IPS-11a (cell line): Measurements from ENCODE around the gene BRD7.
A peak's percentile ranks its signal among the peaks of the same experiment; 100 is the strongest.

Experiments
- H3K4me3 ChIP-seq: one replicate; pipeline ENCODE4 v1.5.1; 2013; ENCODE audit warnings: low read depth, low read length, control low read depth

The BRD7 gene

DNA sequence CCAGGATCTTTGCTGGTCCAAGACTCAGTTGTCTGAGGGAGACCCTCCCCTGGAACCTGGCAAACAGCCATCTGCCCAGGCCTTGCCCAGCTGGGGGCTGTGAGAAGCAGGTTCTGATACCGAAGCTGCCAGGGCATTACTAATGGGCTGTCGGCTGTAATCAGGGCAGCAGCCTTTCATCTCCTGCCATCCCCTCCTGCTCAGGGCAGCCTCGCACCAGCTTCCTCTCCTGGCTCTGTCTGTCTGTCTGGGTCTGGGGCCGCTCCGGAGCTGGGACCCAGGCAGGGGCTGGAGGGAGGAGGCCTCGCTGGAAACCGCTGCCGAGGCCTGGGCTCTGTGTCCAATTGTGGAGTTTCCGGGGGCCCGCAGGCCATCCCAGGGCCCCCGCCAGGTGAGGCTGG, 21.6 kb upstream of the BRD7 start:
- H3K4me3 ChIP-seq = no peak overlapping the region

DNA sequence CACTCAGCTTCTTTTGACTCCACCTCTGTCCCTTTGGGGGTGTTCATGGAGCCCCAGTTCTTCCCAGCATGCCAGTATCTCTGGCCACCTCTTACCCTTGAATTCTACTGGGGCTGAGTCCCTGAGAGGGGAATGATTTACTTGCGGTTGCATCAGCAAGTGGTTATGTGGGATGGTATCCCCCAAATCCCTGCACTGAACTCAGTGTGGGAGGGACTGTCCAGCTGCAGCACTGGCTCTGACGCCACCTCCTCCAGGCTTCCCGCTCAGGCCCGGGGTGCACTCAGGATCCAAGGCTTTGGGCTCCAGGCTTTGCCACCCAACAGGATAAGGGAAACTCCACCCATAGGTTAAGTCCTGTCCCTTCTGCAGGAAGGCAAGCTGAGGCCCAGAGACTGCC, 21.1 kb upstream of the BRD7 start:
- no peak overlapping the region for H3K4me3 ChIP-seq

DNA sequence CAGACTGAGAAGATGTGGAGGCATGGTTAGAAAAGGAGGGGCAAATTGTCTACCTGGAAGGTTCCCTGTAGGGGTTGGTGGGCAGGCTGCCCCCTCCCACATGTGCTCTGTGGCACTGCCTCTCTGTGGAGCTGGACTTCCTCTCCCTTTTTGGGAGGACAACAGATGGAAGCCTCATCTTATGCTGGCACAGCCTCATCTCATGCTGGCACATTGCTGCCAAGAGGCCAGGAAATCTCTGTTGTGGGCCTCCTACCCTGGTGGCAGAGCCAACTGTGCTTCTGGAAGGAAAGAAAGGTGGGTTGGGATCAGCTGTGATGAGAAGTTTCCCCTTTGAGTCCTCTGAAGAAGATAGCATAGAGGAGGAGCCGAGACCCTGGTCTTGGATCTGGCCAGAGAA, 19.7 kb upstream of the BRD7 start:
- H3K4me3 ChIP-seq = no peak overlapping the region

DNA sequence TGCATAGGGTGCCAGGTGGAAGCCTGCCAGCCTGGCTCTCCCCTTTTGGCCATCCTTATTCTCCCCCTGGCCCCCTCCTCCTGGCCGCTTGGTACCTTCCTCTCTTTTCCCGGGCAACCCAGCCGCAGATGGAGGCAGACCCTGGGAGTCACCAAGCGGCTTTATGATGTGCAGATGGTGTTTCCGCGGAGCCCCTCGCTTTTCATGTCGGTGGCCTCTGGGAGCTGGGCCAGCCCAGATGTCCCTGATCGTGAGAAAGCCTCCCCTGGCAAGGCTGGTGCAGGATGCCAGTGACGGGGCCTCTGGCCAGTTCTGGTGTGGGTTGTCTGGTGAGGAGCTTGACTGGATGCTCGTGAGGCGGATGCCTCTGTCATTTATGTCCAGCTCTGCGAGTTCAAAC, 18.0 kb upstream of the BRD7 start:
- H3K4me3 ChIP-seq = no peak overlapping the region

DNA sequence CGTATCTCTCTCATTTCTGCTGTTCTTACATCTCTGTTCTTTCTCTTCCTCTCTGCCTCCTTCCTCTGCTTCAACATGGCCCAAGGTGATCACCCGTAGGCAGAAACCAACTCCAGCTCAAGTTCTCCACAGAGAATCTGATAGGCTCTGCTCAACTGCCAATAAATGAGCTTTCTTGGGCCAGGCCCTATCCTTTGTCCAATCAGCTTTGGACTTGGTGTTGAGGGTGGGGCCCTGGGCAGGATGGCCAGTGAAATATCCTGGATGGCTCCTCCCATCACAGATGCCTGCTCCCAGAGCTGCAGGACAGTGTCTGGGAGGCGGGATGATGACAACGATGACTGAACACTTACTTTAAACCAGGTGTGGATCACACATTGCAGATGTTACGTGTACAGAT, 17.4 kb upstream of the BRD7 start:
- H3K4me3 ChIP-seq = no peak overlapping the region

DNA sequence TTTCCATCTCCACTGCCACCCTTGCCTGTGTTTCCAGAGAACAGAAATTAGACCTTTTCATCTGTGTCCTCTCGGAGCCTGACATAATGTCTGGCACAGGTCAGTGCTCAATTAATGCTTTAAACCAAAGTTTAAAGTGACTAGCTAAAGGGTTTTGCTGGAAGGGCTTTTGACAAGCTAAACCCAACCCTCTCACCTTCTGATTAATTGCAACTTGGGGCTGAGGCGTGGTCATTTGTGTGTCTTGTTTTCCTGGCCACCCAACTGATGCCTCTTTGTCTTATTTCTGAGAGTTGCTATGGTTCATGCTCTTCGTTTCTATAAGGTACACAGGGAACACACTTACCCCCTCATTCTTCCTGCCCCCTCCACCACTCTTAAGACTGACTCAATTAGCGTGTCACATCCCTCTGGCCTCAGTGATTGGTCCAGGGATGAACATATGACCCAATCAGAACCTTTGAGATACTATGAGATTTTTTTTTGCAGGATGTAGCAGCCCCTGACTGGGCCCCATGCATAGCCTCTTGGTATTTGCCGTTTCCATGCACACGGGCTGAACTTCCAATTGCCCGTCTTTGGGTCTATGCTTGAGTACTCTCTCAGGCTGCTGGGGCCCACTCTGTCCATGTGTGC, 15.8 kb upstream of the BRD7 start:
- H3K4me3 ChIP-seq = no peak overlapping the region

DNA sequence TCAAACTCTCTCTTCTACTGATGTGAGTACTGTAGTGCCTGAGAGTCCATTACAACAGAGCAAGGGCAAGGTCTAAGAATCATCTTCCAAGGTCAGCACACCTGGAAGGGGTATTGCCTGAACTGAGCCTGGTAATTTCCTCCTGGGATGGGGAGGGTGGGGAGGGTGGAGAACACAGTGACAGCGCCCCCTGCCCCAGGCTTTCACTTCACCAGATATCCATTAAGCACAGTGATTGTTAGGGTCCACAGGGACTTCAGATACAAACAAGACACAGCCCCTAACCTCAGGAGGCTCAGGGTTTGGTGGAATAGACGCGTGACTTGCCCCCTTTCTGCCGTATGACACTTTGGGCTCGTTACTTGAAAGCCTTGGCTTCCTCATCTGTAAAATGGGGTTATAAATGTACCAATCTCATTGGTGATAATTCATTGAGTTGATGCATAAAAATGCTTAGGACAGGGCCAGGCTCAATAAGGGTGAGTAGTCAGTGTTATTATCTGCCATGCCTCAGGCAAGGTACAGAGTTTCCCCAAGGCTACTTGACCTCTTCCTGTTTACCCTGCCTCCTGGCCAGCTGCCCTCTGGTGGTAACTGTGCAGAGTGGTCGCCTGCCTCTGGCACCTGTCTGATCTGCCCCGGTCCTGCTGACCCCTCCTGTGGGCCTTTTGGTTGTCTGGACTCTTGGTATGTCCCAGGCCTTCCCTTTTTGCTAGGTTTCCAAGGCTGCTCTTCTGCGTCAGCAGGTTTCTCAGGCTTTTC, 13.1 kb upstream of the BRD7 start:
- H3K4me3 ChIP-seq = no peak overlapping the region

DNA sequence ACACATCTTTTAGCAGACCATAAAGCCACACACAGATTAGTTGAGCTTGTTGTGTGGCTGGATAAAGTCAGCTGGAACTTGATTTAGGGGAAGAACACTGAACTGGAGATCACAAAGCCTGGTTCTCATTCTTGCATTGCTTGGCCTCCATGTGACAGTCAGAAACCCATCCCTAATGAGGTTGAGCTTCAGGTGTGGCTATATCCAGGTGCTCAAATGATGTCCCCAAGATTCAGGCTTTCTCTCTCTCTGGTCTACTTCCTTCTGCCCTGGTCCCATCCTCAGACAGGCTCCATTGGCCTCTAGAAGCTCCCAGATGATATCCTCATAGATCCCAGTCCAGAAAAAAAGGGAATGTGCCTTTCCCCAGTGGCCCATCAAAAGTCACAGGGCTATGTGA, 9.6 kb upstream of the BRD7 start:
- no peak overlapping the region for H3K4me3 ChIP-seq

DNA sequence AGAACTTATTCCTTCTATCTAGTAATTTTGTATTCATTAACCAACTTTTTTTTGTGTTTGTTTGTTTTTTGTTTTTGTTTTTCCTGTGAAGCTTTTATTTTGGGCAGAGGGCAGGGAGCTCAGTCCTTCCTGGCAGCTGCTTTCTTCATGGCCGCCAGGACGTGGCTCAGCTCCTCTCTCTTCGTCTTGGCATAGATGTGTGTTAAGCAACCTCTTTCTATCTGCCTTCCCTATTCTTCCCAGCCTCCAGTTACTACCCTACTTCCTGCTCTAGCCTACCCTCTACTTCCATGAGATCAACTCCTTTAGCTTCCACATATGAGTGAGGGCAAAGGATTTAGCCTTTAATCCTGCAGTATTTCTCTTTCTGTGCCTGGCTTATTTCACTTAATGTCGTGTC, 8.2 kb upstream of the BRD7 start:
- no peak overlapping the region for H3K4me3 ChIP-seq

DNA sequence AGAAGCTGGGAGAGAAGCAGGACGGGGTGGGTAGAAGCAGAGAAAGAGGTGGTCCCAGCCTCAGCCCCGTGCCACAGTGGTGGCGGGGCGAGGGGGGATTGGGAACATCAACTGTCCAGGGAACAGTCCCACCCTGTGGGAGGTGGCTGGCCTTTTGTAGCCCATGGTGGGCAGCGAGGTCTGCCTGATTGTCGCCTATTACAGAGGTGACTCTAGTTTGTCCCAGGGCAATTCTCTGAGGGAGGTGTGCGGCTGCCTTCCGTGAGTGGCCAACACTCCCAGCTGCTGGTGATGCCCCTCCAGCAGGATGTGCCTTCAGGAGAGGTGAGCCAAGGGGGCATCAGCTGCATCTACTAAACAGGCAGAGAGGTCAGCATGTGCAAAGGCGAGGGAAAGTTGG, 5.0 kb upstream of the BRD7 start:
- H3K4me3 ChIP-seq = no peak overlapping the region

DNA sequence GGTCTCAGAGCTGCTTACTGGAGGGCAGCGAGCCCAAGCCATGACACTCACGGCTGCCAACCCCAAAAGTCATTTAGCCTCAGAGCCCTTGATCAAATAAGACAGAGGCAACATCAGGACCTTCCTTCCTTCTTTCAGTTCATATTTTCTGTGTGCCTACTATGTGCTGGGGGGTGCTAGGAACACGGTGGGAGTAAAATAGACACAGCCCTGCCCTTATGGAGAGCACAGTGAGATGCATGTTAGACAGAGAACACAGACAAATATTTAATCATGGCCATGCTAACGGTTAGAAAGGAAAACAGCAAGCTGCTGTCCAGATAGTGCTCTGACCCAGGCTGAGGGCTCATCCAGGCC, 4.5 kb upstream of the BRD7 start:
- no peak overlapping the region for H3K4me3 ChIP-seq

DNA sequence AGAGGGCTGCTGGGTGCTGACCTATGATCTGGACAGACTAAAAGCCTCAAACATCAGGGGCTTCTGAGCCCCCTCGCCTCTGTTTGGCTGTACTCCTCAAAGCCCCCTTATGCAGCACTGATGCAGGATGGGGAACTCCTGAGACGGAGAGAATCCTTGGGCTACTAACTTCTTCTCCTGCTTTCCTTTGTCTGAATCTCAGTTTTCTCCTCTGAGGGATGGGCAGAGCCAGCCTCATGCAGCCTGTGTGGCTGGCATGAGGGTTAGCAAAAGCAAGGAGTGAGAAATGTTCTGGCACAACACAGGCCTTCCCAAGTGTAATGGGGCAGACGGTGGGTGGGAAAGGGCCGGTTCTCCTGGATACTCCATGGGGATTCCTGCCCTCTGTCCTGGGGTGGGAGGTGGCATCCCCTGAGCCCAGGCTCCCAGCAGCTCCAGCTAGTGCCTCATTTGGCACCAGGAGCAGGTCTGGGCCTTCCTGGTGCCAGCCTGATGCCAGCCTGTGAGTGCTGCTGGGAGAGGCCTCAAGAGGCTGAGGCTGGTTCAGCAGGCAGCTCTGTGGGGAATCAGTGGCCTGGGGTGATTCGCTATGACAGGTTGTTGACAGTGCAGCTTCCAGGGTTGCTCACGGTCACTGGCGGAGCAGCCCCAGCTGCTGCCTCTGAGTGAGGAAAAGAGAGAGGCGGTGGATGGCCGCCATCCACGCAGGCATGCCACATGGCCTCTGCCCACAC, 4.0 kb upstream of the BRD7 start:
- no peak overlapping the region for H3K4me3 ChIP-seq

DNA sequence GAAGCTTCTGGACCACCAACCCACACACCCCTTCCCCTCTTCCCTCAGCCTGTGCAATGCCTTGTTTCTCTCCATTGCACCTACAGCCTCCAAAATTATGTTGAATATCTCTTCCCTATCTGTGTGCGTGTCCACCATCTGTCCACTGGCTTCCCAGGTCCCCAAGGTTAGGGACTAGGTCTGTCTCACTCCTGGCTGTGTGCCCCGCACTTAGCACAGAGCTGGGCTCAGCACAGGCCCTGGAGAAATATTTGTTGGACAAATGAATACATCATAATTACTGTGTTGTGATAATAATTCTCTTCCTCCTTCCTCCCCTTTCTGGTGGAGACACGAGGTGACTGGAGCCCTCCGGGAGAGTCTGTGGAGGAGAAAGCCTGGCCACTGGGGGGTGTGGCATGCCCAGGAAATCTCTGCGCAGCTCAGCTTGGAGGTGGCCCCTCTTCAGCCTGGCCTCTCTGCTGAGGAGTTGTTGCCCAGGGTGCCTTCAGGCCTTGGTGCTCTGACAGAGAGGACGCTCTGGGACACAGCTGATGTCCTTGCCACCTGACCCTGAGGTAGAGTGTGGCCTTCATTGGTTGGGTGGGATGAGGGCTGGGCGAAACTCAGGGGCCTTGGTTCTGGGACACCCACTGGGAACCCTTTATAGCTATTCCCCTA, 3.3 kb upstream of the BRD7 start:
- no peak overlapping the region for H3K4me3 ChIP-seq

DNA sequence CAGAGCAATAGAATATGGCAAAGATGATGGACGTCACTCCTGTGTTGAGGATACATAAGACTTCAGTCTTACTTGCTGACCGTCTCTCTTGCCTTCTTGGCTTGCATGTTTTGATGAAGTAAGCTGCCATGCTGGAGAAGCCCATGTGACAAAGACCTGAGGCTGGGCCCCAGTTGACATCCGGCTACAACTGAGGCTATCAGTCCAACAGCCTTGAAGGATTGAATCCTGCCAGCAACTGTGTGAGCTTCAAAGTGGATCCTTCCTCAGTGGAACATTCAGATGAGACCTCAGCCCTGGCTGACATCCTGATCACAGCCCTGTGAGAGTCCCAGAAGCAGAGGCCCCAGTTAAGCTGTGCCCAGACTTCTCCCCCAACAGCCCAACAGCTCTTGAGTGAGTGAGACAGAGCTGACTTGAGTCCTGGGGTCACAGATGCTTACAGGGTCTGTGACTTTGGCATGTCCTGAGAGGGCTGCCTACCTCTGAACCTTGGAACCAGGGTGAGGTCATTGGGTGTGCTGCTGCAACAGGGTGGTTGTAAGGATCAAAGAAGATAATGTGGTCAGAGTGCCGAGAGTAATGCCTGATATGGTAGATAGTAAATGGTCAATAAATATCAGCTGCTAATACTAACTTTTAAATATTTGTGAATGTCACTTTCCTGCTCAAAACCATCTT, 2.4 kb upstream of the BRD7 start:
- no peak overlapping the region for H3K4me3 ChIP-seq

DNA sequence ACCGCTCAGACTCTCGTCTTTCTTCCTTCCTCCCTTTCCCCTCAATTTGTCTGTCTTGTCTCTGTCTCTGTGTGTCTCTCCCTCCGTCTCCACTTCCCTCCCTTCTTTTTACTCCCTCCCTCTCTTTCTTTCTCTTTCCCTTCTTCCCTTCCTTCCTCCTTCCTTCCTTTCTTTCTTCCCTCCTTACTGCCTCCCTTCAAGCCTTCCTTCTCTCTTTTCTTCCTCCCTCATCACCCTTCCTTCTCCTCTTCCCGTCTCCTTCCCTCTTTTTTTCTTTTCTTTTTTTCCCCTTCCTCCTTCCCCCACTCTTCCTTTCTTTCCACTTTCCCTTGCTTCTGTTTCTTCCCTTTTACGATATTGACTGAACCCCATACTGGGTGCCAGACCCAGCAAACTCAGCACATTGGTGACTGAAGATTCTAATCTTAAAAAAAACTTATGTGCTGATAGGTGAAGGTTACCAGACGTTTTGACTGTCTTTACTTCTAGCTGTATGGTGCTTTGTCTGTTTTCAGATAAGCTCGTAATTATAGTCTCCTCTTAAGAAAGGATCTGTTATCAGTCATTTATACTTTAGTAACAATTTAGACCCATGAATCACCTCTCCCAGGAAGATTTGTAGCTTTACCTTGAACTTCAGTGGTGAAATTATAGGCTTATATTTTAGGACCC, 481 bp upstream of the BRD7 start:
- H3K4me3 ChIP-seq = peak overlapping the region; percentile 27

DNA sequence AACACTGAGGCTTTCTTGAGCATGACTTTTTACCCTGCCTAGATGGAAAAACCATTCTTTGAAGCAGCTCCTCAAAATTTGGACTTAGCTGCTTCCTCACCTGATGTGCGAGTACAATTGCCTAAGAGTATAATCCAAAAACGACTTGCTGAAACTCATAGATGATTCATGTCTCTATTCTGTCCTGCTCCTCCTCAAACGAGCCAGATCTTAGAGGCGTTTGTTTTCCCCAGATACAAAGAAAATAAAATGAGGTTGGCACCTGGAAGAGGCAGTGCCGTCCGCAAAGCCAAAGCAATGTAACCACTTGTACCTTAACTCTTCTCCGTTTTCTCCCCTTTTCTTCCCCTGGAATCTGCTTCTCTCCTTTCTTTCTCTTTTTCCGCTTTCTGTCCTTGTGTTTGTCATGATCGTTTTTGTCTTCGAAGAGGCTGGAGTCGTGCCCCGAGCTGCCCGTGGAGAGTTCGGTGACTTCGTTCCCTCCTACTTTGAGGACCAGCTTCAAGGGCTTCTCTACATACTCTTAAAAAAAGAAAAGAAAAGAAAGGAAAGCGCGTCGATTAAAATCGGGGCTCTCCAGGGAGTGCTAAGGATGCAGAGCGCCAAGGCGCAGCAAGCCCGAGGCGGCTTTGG, 895 bp downstream of the BRD7 start:
- peak overlapping the region; percentile 63 for H3K4me3 ChIP-seq

DNA sequence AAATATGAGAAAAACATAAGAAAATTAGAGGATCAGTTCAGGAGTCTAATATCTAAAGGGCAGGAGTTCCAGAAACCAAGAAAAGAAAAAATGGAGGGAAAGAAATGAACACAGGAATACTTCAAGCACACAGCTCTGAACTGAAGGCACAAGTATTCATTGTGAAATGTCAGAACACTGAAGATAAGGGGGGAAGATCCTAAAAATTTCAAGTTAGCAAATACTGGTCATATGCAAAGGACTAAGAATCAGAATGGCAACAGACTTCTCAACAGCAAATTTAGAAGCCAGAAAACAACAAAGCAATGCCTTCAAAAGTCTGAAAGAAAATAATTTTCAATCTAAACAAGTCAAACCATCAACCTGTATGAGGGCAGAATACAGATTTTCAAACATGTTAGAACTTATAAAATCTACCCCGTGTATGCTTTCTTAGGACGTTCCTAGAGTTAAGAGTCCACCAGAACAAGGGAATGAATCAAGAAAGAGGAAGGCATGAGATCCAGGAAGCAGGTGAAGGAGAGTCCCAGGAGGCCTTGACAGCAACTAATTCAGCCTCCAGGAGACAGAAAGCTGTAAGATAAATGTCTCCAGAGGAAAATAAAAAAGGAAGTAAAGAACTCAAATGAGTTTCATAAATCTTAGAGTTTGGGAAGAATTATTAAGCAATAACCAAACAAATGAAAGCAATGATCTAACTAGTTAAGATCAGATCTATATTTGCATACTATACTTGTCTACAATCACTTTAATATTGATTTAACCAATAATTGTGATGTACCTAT, 2.8 kb downstream of the BRD7 start:
- H3K4me3 ChIP-seq = no peak overlapping the region

DNA sequence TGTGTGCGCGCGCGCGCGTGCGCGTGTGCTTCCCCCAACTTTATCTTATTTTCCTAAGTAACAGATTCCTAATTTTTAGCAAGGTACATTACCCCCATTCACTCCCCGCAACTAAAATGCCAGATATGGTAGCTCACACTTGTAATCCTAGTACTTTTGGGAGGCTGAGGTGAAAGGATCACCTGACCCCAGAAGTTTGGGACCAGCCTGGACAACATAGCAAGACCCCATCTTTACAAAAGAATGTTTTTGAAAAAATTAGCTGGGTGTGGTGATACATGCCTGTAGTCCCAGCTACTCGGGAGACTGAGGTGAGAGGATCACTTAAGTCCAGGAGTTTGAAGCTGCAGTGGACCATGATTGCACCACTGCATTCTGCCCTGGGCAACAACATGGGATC, 5.1 kb downstream of the BRD7 start:
- H3K4me3 ChIP-seq = no peak overlapping the region

DNA sequence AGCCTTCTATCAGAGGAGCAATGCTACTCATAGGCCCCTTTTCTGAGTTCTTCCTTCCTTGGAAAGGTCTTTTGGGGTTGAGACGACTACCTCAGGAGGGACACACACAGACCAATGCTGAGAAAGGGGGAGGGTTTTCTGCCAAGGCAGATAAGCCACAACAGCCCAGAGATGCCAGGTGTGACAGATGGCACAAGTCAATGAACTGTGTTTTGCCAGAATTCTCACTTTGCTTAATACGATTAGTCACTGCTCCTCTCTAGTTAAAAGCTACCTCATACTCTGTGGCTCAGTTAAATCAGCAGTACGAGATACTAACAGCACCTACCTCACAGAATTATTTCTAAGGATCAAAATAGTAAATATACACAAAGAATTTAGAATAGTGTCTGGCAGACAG, 8.0 kb downstream of the BRD7 start:
- no peak overlapping the region for H3K4me3 ChIP-seq
